Measurements from ENCODE around the gene PCBP4. TPM values are rescaled to one million over a fixed set of nuclear protein-coding genes. Genes with fewer than 3 reads are reported as not detected.
A peak's percentile ranks its signal among the peaks of the same experiment; 100 is the strongest.

PCBP4 gene
- total RNA-seq, 1 experiment from 2014 or later: 48.8 TPM

DNA sequence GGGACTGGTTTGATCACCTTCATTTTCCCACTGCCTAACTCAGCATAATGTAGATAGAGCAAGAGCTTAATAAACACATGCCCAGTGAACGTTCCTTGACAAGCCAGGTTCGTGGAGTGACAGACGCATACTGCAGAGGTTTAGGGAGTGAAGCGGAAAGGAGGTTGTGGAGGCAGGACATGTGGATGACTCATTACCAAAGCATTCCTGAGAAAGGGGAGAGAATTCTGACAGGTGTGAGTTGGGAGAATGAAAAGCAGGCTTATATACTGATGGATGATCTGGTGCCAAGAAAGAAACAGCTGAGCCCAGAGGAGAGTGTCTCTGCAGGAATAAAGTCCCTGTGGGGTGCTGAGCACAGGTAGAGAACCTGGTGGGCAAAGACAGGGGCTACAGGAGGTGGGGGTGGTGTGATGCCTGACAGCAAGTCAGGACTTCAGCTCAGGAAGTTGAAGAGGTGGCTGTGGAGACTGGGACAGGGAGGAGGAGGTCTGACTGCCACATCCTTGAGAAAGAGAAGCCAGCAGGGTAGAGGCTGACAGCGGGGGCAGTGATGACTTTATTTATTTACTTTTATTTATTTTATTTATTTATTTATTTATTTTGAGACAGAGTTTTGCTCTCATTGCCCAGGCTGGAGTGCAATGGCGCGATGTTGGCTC is 30.8 kb upstream of the PCBP4 start:
- Histone ChIP-seq H3K27ac (ENCODE audit: low read depth, low read length) (no peak overlapping the region), H3K36me3 (ENCODE audit: control insufficient read depth in 1 of 2, insufficient read depth in 2 of 2, low read length in 2 of 2) (peaks cover 15 to 22% of the 10 kb centered on the region in 2 experiments), H3K4me3 (replicated peaks in 1 of 2; ENCODE audit: low read depth in 1 of 2, low read length in 2 of 2) (peak overlapping the region in 1 of 2 experiments; percentile 31; a peak in 1 of 4 replicates), H3K9me2 (ENCODE audit: insufficient read depth) (no peaks in the 10 kb centered on the region), H4K20me1 (ENCODE audit: insufficient read depth) (no peaks in the 10 kb centered on the region), H3K79me2 (ENCODE audit: insufficient read depth, low read length) (peaks cover 27% of the 10 kb centered on the region), H3K4me1 (ENCODE audit: control insufficient read depth in 1 of 2, insufficient read depth in 2 of 2, low read length in 2 of 2) (peaks cover 13 to 42% of the 10 kb centered on the region in 2 experiments), H3K9me3 (ENCODE audit: control insufficient read depth in 1 of 2, insufficient read depth in 1 of 2, low read depth in 1 of 2, low read length in 2 of 2) (no peaks in the 10 kb centered on the region), H3K9ac (ENCODE audit: low read length) (0 out of 2 replicates have a peak overlapping the region, but pooled peaks have one; percentile 9), H3K4me2 (ENCODE audit: low read length) (peak overlapping the region; percentile 66), H3K27me3 (ENCODE audit: insufficient read depth, low read length) (no peaks in the 10 kb centered on the region), H2AFZ (ENCODE audit: low read depth, low read length, poor library complexity, severe bottlenecking) (peak overlapping the region; percentile 55)
- ChIA-PET CTCF (interaction anchor here (1.6 kb wide), 1 partner anchor 40 kb away, joined by 3 read pairs; no protein-coding TSS in a partner anchor), RAD21 (ENCODE audit: low non-redundant PET in 1 of 2, low total read pairs in 2 of 2, uncharacterized antibody in 2 of 2, unreplicated experiment in 2 of 2) (no interaction called here), POLR2A (interaction anchor here (1.1 to 1.3 kb wide), 2 partner anchors 15 to 157 kb away, joined by 3 to 8 read pairs; partner anchors contain the start of genes ACY1 and POC1A)
- ATAC-seq (peak; percentile 18; the same call in 1 of the 2 replicates), DNase-seq (ENCODE audit: low read depth, low spot score) (no peak)
- TF ChIP-seq POLR2AphosphoS5 (IDR thresholded peaks at IDR 0.05; ENCODE audit: low read depth, low read length) (peak; percentile 15; the same call in 1 of the 2 replicates), EZH2 (IDR thresholded peaks at IDR 0.05) (no peak)
- BruUV-seq (replicated peaks): no TSS peak
- intact Hi-C loops (cut with micrococcal nuclease): no loop called here

DNA sequence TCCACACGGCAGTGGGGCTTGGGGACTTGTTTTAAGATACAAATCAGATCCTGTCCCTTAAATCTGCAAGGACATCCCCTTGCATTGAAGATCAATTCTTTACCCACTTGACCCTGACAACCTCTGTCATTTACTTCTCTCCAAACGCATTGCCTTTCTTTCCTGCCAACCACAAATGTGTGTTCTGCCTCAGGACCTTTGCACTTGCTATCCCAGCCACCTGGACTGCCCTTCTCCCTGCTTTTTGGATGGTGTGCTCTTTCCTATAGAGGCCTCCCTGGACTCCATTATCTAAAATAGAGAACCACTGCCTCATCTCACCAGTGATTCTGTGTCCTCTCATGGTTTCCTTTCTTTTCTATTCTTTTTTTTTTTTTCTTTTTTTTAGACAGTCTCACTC is 29.9 kb upstream of the PCBP4 start:
- H3K27ac ChIP-seq (ENCODE audit: low read depth, low read length): no peak overlapping the region
- H3K4me2 ChIP-seq (ENCODE audit: low read length): no peak overlapping the region
- ChIA-PET RAD21 (ENCODE audit: low non-redundant PET in 1 of 2, low total read pairs in 2 of 2, uncharacterized antibody in 2 of 2, unreplicated experiment in 2 of 2) (no interaction called here), POLR2A (interaction anchor here (1.1 to 1.3 kb wide), 2 partner anchors 14 to 157 kb away, joined by 3 to 8 read pairs; partner anchors contain the start of genes ACY1 and POC1A), CTCF (no interaction called here)
- intact Hi-C loops (cut with micrococcal nuclease): no loop called here
- H3K4me1 ChIP-seq (ENCODE audit: control insufficient read depth in 1 of 2, insufficient read depth in 2 of 2, low read length in 2 of 2): peaks cover 13 to 47% of the 10 kb centered on the region in 2 experiments
- no TSS peak for BruUV-seq (replicated peaks)
- H3K27me3 ChIP-seq (ENCODE audit: insufficient read depth, low read length): no peaks in the 10 kb centered on the region
- ATAC-seq: no peak
- no peak overlapping the region for H3K9ac ChIP-seq (ENCODE audit: low read length)
- no peaks in the 10 kb centered on the region for H3K9me2 ChIP-seq (ENCODE audit: insufficient read depth)
- no peak for DNase-seq (ENCODE audit: low read depth, low spot score)
- peaks cover 30% of the 10 kb centered on the region for H3K79me2 ChIP-seq (ENCODE audit: insufficient read depth, low read length)
- peaks cover 15 to 29% of the 10 kb centered on the region in 2 experiments for H3K36me3 ChIP-seq (ENCODE audit: control insufficient read depth in 1 of 2, insufficient read depth in 2 of 2, low read length in 2 of 2)
- H2AFZ ChIP-seq (ENCODE audit: low read depth, low read length, poor library complexity, severe bottlenecking): no peak overlapping the region
- no peak overlapping the region for H3K4me3 ChIP-seq (replicated peaks in 1 of 2; ENCODE audit: low read depth in 1 of 2, low read length in 2 of 2)
- H3K9me3 ChIP-seq (ENCODE audit: control insufficient read depth in 1 of 2, insufficient read depth in 1 of 2, low read depth in 1 of 2, low read length in 2 of 2): no peaks in the 10 kb centered on the region
- no peaks in the 10 kb centered on the region; the same call in 1 of the 2 replicates for H4K20me1 ChIP-seq (ENCODE audit: insufficient read depth)
- TF ChIP-seq EZH2phosphoT487 (IDR thresholded peaks at IDR 0.05; ENCODE audit: borderline replicate concordance) (no peak), ATF3 (IDR thresholded peaks at IDR 0.05) (no peak), POLR2A (IDR thresholded peaks at IDR 0.05; ENCODE audit: borderline replicate concordance, extremely low read depth, insufficient read depth, insufficient read length) (no peak), REST (IDR thresholded peaks at IDR 0.05; ENCODE audit: low read depth) (no peak), POLR2AphosphoS5 (IDR thresholded peaks at IDR 0.05; ENCODE audit: low read depth, low read length) (no peak), ELF1 (IDR thresholded peaks at IDR 0.05; ENCODE audit: borderline replicate concordance, low read depth) (no peak), ZNF274 (IDR thresholded peaks at IDR 0.05; ENCODE audit: low read depth, low read length) (no peak), EGR1 (IDR thresholded peaks at IDR 0.05; ENCODE audit: low read depth) (no peak), TCF7L2 (IDR thresholded peaks at IDR 0.05; ENCODE audit: borderline replicate concordance, extremely low read depth, insufficient read depth, insufficient read length) (no peak), EZH2 (IDR thresholded peaks at IDR 0.05) (no peak), ZBTB33 (IDR thresholded peaks at IDR 0.05; ENCODE audit: extremely low read depth, insufficient replicate concordance, low read length) (no peak), CEBPB (IDR thresholded peaks at IDR 0.05; ENCODE audit: low read depth) (no peak)
